C4-2B (cell line): ENCODE results near the gene FCRLA.

Experiments used
- H3K27ac ChIP-seq: fragments of 450-650 bp; 2 replicates; pipeline ENCODE4 v1.5.1; 2017
- CTCF ChIP-seq: fragments of 450-650 bp; conservative IDR thresholded peaks from 2 replicates; pipeline ENCODE4 v1.5.1; 2017; ENCODE audit warnings: mild to moderate bottlenecking
- ZFX ChIP-seq: fragments of 450-650 bp; IDR thresholded peaks from 2 replicates; pipeline ENCODE4 v1.6.1; 2017

The FCRLA gene

GRCh38 chr1:161705537-161705936 is 1.5 kb upstream of the FCRLA start:
- no peak for TF ChIP-seq CTCF
- no peak for TF ChIP-seq ZFX
- no peak overlapping the region for H3K27ac ChIP-seq

- no peak overlapping the region for H3K27ac ChIP-seq
- TF ChIP-seq CTCF (no peak), ZFX (no peak)
Observed at GRCh38 chr1:161706113-161706481, 932 bp upstream of the FCRLA start.

- TF ChIP-seq CTCF = no peak
- TF ChIP-seq ZFX = no peak
- H3K27ac ChIP-seq = no peak overlapping the region
Observed at GRCh38 chr1:161707503-161707902, 474 bp downstream of the FCRLA start.

- no peak overlapping the region for H3K27ac ChIP-seq
- TF ChIP-seq CTCF (no peak), ZFX (no peak)
Observed at GRCh38 chr1:161709373-161709772, 2.3 kb downstream of the FCRLA start.

GRCh38 chr1:161710560-161710959 is 3.5 kb downstream of the FCRLA start:
- no peak for TF ChIP-seq CTCF
- no peak for TF ChIP-seq ZFX
- H3K27ac ChIP-seq = no peak overlapping the region

- no peak overlapping the region for H3K27ac ChIP-seq
- no peak for TF ChIP-seq CTCF
- TF ChIP-seq ZFX = no peak
Observed at GRCh38 chr1:161718559-161719324, 11.7 kb downstream of the FCRLA start.

- TF ChIP-seq ZFX (no peak), CTCF (no peak)
- H3K27ac ChIP-seq = no peak overlapping the region
Observed at GRCh38 chr1:161719325-161719611, 12.2 kb downstream of the FCRLA start.
